ENCODE measurements around the gene SEC63.

DNA sequence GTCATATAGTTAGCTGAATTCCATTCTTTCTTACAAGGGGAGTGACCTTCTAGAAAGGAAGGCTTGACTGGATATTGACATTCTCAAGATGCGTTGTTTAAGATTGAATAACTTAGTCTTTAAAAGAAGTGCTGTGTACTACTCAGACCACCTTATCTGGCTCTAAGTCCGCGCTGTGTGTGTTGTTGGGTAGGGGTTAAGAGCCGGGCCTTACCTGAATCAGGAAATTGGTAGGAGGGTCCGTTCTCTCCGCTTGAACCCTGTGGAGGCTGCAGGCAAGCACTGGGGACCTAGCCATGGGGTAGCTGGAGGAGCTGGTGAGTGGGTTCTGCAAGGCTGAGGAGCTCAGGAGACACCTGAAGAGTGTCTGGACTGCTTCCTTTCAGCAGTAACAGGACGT, 124.9 kb downstream of the SEC63 start:
- TF ChIP-seq, protein P1, sequence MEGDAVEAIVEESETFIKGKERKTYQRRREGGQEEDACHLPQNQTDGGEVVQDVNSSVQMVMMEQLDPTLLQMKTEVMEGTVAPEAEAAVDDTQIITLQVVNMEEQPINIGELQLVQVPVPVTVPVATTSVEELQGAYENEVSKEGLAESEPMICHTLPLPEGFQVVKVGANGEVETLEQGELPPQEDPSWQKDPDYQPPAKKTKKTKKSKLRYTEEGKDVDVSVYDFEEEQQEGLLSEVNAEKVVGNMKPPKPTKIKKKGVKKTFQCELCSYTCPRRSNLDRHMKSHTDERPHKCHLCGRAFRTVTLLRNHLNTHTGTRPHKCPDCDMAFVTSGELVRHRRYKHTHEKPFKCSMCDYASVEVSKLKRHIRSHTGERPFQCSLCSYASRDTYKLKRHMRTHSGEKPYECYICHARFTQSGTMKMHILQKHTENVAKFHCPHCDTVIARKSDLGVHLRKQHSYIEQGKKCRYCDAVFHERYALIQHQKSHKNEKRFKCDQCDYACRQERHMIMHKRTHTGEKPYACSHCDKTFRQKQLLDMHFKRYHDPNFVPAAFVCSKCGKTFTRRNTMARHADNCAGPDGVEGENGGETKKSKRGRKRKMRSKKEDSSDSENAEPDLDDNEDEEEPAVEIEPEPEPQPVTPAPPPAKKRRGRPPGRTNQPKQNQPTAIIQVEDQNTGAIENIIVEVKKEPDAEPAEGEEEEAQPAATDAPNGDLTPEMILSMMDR (IDR thresholded peaks at IDR 0.05; ENCODE audit: low read depth, low read length) = no peak
- TF ChIP-seq MYC (IDR thresholded peaks at IDR 0.05; ENCODE audit: low read depth, low read length) (no peak), POLR2A (IDR thresholded peaks at IDR 0.05; ENCODE audit: extremely low read depth, insufficient read length) (no peak)
